Tibial nerve (tissue), 4 donors: Measurements from ENCODE around the gene IP6K2.

Experiments used
- CTCF ChIP-seq, 5 experiments: fragments of 200-600 bp in 3 of 5; fragments of 450-650 bp in 2 of 5; sonication (generic) in 3 of 5; IDR thresholded peaks; one replicate each; pipeline ENCODE4 v1.5.1; 2016 to 2019; ENCODE audit warnings: antibody characterized with exemption in 5 of 5, mild to moderate bottlenecking in 3 of 5, moderate library complexity in 2 of 5
- EP300 ChIP-seq, 2 donors: sonication (generic); formaldehyde crosslinking; IDR thresholded peaks; one replicate each; pipeline ENCODE4 v1.6.1; 2017; ENCODE audit warnings: antibody characterized with exemption in 2 of 2, mild to moderate bottlenecking in 1 of 2
- POLR2A ChIP-seq, 2 donors: fragments of 450-650 bp; IDR thresholded peaks; one replicate each; pipeline ENCODE4 v1.6.1; 2017; ENCODE audit warnings: antibody characterized with exemption in 2 of 2, mild to moderate bottlenecking in 2 of 2, moderate library complexity in 2 of 2

- TF ChIP-seq CTCF (IDR thresholded peaks at IDR 0.05), result no peak
- TF ChIP-seq POLR2A (IDR thresholded peaks at IDR 0.05), result no peak
- TF ChIP-seq EP300 (IDR thresholded peaks at IDR 0.05), result no peak
These were observed 28.3 kb downstream of the IP6K2 start for GRCh38 chr3:48688737-48689075.
